ENCODE results near the gene HAND1.

HAND1 gene

GRCh38 chr5:154477382-154478223 is 424 bp downstream of the HAND1 start:
- DNase-seq, result no peak

DNA sequence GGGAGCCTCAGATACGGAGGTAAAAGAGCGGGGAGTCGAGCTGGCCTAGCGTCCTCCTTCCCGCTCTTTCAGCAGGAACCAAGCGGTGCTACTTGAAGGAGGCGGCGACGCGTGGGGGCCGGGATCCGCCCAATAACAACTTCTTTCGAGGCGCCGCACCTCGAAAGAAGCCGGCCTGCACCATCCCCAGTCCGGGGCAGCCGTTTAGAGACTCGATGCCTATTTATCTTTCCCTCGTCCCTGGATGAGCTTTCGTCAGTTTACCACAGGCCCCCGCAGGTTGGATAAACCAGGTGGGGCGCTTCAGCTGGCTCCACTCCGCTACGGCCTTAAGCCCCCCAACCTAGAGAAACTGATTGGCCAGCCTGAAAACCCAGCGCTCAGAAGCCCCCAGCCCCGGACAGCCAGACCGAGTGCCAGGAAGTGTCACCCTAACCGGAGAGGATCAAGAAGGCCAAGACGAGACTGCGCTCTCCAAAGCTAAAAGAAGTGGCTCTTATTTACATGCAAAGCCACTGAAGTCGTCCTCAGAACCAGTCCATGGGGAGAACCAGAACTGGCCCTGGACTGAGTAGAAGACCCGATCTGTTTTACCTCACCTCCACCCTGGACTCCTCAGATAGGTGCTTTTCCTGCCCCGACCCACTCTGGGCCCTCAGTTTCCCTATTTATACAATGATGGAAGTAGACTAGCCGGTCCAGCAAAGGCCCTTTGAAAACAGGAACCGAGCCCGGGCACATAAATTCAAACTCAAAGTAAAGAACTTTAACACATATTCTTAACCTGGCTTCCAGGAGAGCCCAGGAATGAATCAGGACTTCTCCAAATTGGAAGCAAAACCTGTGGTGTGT is 1.4 kb downstream of the HAND1 start:
- no peak for DNase-seq

GRCh38 chr5:154475591-154476353 is 2.3 kb downstream of the HAND1 start:
- DNase-seq, result no peak

DNA sequence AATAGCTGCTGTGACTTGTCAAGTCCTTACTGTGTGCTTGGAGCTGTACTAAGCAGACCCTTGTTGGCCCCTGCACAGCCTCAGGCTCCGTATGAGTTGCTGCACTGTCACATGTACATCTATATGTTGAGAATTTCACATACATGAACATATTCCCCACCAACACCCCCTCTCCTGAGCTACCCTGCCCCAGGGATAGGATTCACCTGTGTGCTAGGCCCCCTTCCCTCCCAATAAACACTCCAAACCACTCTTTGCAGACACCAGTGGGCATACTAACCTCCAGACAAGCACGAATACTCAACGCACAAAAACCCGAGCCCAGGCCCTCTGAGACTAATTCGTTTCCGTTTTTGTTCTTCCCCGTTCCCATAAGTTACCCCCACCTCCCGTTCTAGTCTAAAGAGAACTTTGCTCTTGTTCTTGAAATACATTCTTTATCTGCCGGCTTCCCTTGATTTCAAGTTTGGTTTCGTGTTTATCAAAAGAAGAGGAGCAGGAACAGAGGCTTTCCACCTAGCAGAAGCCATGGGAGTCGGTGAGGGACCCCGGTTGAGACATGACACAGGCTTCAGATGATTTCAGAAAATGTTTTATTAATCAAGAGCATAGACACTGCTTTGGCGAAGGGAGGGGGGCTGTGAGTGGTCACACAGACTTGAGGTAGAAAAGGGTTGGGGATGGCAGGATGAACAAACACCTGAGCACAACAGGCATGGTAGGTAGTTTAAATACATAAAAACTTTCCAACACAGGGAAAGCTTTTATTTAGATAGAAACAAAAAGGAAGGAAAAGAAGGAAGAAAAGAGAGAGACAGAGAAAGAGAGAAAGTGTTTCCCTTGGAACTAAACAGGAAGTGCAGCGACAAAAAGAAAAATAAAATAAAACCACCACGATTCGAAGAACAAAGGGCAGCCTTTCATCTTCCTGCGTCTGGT is 3.4 kb downstream of the HAND1 start:
- DNase-seq, result no peak

DNA sequence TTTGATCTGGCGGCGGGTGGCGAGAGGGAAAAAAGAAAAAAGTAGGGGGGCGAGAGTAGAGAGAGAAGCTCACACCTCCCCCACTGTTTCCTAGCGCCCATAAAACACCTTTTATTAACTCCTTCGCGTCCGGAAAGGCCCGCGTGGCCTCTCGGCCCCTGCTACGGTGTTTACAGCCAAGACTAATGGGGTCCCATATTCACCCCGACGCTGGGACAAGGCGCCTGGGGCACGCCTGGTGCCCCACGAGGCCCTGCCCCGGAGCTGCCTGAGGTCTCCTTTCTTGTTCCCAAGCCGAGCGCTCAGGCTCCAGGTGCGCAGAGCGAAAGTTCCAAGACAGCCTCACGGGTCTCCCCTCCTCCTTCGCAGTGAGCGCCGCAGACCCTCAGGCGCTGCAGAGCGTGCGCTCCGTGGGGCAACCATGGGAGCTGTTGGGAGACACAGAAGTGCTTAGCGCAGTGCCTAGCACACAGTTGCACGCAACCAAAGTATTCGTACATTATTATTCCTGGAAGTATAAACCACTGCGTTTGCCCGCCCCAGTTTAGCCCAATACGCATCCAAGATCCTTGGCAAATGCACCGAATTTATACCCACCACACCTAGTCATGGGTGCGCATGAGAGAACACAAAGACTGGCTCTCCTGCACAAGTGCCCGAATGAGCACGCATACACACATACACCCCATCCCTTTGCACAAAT is 4.3 kb downstream of the HAND1 start:
- DNase-seq, result no peak

DNA sequence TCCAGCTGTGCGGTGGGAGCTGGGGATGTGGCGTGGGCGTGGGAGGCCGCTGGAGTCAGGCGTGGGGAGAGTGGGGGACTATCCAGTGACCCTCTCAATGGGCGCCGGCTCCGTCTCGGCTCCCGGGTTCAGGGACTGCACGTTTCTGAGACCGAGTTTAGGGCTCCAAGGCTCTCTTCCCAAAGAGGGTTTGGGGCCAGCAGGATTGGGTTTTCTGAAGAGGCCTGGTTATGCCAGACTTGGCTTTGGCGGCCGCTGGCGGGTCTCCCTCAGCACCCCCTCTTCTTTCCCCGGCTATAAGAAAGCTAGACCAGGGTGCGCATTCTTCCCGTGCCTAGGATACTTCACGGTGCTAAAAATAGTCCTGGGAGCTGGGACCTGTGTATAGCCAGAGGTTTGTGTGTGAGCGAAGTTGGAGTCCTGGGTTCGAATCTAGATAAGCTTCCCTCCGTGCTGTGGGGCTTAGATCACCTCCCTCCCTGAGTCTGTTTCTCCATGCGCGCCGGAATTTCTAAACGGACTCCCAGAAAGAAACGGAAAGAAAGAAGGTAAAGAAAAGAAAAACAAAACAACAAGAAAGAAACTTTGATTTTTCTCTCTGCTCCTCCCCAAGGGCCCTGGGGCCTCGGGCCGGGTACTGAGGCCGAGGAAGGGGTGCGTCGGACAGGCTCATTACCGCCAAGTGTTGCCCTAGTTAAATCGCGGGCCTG is 5.0 kb downstream of the HAND1 start:
- DNase-seq, result no peak

DNA sequence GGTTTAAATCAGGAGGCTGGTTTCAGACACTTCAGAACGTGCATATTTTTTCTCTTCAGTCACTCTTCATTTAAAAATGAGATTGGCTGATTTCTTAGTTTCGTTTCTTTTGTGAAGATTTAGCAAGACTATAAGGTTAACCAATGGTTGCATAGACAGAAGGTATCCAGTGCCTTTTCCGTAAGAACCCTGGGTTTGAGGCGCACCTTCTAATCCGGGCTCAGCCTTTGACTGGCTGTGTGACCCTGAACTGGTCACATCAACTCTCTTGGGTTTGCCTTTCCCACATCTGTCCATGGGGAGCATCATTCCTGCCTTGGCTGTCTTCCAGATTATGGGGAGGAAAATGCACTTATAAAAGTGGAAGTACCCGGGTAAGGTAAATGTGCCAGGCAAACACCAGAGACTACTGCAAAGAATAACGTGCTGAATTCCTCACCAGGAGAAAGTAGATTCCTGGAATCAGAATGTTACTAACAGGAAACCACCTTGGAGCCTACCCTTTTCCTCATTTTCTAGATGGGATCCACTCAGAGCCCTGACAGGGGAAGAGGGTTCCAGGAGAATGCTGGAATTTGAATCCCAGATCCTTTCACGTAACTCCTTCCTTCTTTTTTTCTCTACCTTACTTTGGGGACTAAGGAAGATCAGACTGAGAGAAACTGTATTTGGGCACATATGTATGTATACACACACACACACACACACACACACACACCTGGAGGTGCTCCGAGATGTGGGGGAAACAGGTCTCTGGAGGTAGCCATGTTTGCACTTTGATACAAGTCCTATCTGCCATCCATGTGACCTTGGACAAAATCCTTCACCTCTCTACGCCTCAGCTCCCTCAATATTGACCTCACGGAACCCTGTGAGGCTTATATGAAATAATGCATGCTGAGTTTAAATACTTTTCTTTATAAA is 6.8 kb downstream of the HAND1 start:
- no peak for DNase-seq

GRCh38 chr5:154470137-154470536 is 7.9 kb downstream of the HAND1 start:
- no peak for DNase-seq

- peak; percentile 64 to 66 for DNase-seq
These were observed 10.2 kb downstream of the HAND1 start for GRCh38 chr5:154467655-154468354.

GRCh38 chr5:154466671-154467070 is 11.4 kb downstream of the HAND1 start:
- no peak for DNase-seq

DNA sequence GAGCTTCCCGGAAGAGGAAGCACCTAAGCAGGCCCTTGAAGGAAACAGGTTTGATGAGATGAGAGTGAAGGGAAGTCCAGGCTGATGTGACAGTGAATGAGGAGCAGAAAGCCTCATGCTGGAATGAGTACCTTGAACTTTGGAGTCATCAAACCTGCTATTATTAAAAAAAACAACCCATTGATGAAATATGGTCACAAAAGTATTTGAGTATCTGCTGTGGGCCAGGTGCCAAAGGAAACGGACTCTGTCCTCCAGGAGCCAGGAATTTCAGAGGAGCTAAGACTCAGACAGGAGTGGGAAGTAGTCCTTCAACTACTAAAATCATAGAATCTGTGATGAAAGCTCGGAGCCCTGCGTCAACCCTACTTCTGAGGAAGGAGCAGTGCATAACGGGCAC is 11.9 kb downstream of the HAND1 start:
- no peak for DNase-seq

- DNase-seq, result no peak
These were observed 12.9 kb downstream of the HAND1 start for GRCh38 chr5:154465169-154465568.

GRCh38 chr5:154464438-154464837 is 13.6 kb downstream of the HAND1 start:
- no peak for DNase-seq

DNA sequence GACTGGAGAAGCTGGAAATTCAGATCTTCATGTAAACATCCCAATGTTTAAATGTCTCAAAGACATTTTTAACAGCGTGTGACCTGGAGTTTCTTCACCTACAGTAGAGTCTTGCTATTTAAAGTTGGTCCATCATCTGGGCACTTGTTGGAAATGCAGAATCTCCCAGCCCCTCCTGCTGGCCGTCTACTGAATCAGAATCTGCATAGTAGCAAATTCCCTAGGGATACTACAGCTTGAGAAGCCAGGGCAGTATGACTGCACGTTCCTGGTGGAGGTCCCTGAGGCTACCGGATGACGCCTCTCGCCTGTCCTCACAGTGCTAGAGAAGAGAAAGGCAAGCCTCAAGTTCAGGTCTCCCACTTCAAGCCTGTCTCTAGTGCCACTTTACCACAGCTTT is 16.5 kb downstream of the HAND1 start:
- no peak for DNase-seq

DNA sequence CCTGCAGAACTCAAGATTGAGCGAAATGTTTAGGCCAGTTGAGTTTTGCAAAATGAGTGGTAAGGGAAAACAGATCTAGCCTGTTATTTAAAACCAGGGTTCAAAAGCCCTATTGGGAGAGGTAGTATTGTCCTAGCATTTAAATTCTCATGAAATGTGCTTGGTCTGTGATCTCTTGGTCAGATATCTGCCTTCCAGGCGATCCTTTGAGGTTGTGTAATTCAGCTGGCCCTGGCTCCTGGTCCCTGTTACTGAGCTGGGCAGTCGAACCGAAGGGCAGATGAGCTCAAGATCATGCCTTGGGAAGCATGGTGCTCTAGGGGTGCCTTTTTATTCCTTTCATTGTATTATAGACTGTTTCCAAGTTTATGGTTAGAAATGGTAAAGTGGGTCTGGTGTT is 17.9 kb downstream of the HAND1 start:
- no peak for DNase-seq

DNA sequence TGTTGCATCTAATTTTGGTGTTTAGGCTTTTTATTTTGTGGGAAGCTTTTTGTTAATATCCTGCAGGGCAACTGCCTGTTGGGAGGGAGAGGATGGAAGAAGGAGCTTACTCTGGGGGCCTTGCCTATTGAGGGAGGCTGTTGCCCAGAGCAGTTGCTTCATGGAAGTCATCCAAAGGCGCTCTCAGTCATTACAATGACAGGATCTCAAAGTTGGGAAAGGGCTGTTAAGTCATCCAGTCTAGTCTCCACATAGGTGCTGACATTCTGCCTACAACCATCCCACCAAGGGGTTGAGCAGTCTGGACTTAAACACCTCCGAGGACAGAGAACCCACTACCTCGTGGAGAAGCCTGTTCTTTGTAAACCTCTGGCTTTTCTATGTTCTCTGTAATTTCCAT is 19.0 kb downstream of the HAND1 start:
- DNase-seq, result no peak

DNA sequence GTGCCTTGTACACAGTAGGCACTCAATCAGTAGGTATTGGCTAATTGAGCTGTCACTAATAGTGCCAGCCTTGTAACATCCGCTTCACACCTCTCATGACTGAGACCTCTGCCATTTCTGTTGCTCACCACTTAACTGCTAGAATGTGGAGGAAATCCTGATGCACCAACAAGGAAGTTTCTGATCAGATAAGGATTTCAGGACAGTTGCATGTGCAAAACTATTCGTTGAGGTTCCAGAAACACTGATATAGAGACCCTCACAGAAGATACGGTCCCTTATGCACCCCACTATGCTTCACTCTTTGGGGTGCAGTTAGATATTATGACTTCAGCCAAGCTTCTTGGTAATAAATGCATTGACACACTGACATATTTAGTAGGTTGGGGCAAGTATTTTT is 21.5 kb downstream of the HAND1 start:
- no peak for DNase-seq

- no peak for DNase-seq
These were observed 22.4 kb downstream of the HAND1 start for GRCh38 chr5:154455585-154455984.

GRCh38 chr5:154451957-154452356 is 26.1 kb downstream of the HAND1 start:
- no peak for DNase-seq

All from activated CD4-positive, alpha-beta T cell treated with anti-CD3 and anti-CD28 coated beads, Interleukin-2, amount 50 U/mL, for 4 hours (primary cell).